Measurements from ENCODE around the gene ZNF112. TPM values are rescaled to one million over a fixed set of nuclear protein-coding genes. Genes with fewer than 3 reads are reported as not detected.
A peak's percentile ranks its signal among the peaks of the same experiment; 100 is the strongest.

The ZNF112 gene
- polyA plus RNA-seq, 1 of the 3 experiments (the other 2 are of a cell fraction) = 2.5 TPM

- Histone ChIP-seq H4K20me1 (ENCODE audit: insufficient read depth) (no peaks in the 10 kb centered on the region), H3F3A (replicated peaks; ENCODE audit: insufficient read depth) (peaks cover 10% of the 10 kb centered on the region), H3K9me2 (no peaks in the 10 kb centered on the region), H3K27ac (ENCODE audit: low read depth in 2 of 2, low read length in 1 of 2) (peak within 1 kb of the TSS; percentile 84 to 98), H3K9ac (peak within 1 kb of the TSS; percentile 71), H3K27me3 (ENCODE audit: insufficient read depth) (no peaks in the 10 kb centered on the region), H3K4me1 (ENCODE audit: control insufficient read depth in 1 of 2, insufficient read depth in 2 of 2, low read depth in 1 of 2, low read length in 1 of 2) (peaks cover 0 to 4% of the 10 kb centered on the region in 2 experiments; a peak in 2 of 4 replicates), H2AFZ (ENCODE audit: low read depth) (peak within 1 kb of the TSS; percentile 95), H3K4me2 (peak within 1 kb of the TSS; percentile 85), H3K79me2 (ENCODE audit: insufficient read depth) (peaks cover 3% of the 10 kb centered on the region), H3K4me3 (ENCODE audit: low read depth in 2 of 2, low read length in 1 of 2) (peak within 1 kb of the TSS; percentile 81 to 94), H3K36me3 (replicated peaks in 1 of 2; ENCODE audit: control insufficient read depth in 1 of 2, insufficient read depth in 2 of 2, low read length in 1 of 2) (peaks cover 20 to 21% of the 10 kb centered on the region in 2 experiments), H3K9me3 (no peaks in the 10 kb centered on the region)
- POLR2A ChIA-PET = interaction anchor here (0.6 to 1.3 kb wide), 7 partner anchors 17 to 369 kb away, joined by 3 to 4 read pairs (median 3); partner anchors contain the start of genes ZNF112, ZNF180, ZNF227 and ZNF45
- CTCF ChIA-PET = no interaction called here
- peak; percentile 87 for DNase-seq
- 2% methylated on average over 15 of the region's 31 CpGs for WGBS (ENCODE audit: low lambda C conversion rate)
- TF ChIP-seq USF2 (IDR thresholded peaks at IDR 0.05; ENCODE audit: borderline replicate concordance, low read depth, low read length) (no peak), RFX5 (IDR thresholded peaks at IDR 0.05; ENCODE audit: low read length) (no peak), MEF2A (IDR thresholded peaks at IDR 0.05; ENCODE audit: borderline replicate concordance, low read depth) (no peak), POLR2AphosphoS5 (IDR thresholded peaks at IDR 0.05; ENCODE audit: low read depth, low read length) (peak; percentile 68), GABPA (IDR thresholded peaks at IDR 0.05; ENCODE audit: low read depth) (peak; percentile 95), EP300 (IDR thresholded peaks at IDR 0.05; ENCODE audit: borderline replicate concordance in 1 of 2, low read depth in 1 of 2, low read length in 1 of 2) (no peak), FOSL2 (IDR thresholded peaks at IDR 0.05; ENCODE audit: borderline replicate concordance, low read depth) (peak; percentile 74; the same call in 1 of the 2 replicates), NRF1 (IDR thresholded peaks at IDR 0.05; ENCODE audit: low read depth, low read length) (no peak), USF1 (IDR thresholded peaks at IDR 0.05; ENCODE audit: borderline replicate concordance, low read depth) (no peak), TAF1 (IDR thresholded peaks at IDR 0.05; ENCODE audit: borderline replicate concordance, low read depth, low read length) (peak; percentile 70), ELF1 (IDR thresholded peaks at IDR 0.05) (peak; percentile 85), RXRA (IDR thresholded peaks at IDR 0.05; ENCODE audit: borderline replicate concordance, low read depth) (no peak), PBX3 (IDR thresholded peaks at IDR 0.05) (0 out of 2 replicates have a peak, but pooled peaks have one; percentile 4), FOXJ3 (CRISPR knock-in tag; IDR thresholded peaks at IDR 0.05) (no peak), RCOR1 (IDR thresholded peaks at IDR 0.05; ENCODE audit: low read length) (no peak; the same call in 1 of the 2 replicates), JUND (IDR thresholded peaks at IDR 0.05) (0 out of 2 replicates have a peak, but pooled peaks have one; percentile 37), NFIC (IDR thresholded peaks at IDR 0.05; ENCODE audit: borderline replicate concordance) (no peak; the same call in 1 of the 2 replicates), SIN3A (IDR thresholded peaks at IDR 0.05; ENCODE audit: borderline replicate concordance, low read depth, low read length) (peak; percentile 81; the same call in 1 of the 2 replicates), FOXM1 (IDR thresholded peaks at IDR 0.05; ENCODE audit: low read depth) (no peak), SMC3 (IDR thresholded peaks at IDR 0.05; ENCODE audit: low read depth, low read length) (no peak), TEAD4 (IDR thresholded peaks at IDR 0.05; ENCODE audit: borderline replicate concordance, insufficient read depth) (no peak), MXI1 (IDR thresholded peaks at IDR 0.05; ENCODE audit: low read depth, low read length) (peak; percentile 73; the same call in 1 of the 2 replicates), CHD2 (IDR thresholded peaks at IDR 0.05; ENCODE audit: low read length, partially characterized antibody) (peak; percentile 89), TCF12 (IDR thresholded peaks at IDR 0.05) (0 out of 2 replicates have a peak, but pooled peaks have one; percentile 22)
- TF ChIP-seq, protein P1, sequence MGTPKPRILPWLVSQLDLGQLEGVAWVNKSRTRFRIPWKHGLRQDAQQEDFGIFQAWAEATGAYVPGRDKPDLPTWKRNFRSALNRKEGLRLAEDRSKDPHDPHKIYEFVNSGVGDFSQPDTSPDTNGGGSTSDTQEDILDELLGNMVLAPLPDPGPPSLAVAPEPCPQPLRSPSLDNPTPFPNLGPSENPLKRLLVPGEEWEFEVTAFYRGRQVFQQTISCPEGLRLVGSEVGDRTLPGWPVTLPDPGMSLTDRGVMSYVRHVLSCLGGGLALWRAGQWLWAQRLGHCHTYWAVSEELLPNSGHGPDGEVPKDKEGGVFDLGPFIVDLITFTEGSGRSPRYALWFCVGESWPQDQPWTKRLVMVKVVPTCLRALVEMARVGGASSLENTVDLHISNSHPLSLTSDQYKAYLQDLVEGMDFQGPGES (IDR thresholded peaks at IDR 0.05; ENCODE audit: low read depth, low read length) = no peak
- TF ChIP-seq, protein P2, sequence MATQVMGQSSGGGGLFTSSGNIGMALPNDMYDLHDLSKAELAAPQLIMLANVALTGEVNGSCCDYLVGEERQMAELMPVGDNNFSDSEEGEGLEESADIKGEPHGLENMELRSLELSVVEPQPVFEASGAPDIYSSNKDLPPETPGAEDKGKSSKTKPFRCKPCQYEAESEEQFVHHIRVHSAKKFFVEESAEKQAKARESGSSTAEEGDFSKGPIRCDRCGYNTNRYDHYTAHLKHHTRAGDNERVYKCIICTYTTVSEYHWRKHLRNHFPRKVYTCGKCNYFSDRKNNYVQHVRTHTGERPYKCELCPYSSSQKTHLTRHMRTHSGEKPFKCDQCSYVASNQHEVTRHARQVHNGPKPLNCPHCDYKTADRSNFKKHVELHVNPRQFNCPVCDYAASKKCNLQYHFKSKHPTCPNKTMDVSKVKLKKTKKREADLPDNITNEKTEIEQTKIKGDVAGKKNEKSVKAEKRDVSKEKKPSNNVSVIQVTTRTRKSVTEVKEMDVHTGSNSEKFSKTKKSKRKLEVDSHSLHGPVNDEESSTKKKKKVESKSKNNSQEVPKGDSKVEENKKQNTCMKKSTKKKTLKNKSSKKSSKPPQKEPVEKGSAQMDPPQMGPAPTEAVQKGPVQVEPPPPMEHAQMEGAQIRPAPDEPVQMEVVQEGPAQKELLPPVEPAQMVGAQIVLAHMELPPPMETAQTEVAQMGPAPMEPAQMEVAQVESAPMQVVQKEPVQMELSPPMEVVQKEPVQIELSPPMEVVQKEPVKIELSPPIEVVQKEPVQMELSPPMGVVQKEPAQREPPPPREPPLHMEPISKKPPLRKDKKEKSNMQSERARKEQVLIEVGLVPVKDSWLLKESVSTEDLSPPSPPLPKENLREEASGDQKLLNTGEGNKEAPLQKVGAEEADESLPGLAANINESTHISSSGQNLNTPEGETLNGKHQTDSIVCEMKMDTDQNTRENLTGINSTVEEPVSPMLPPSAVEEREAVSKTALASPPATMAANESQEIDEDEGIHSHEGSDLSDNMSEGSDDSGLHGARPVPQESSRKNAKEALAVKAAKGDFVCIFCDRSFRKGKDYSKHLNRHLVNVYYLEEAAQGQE (IDR thresholded peaks at IDR 0.05; ENCODE audit: low read depth, low read length) = peak; percentile 22; the same call in 1 of the 2 replicates
These were observed 51.8 kb downstream of the ZNF112 start, which contains the start of gene ZNF235 for GRCh38 chr19:44304659-44305193. Gene ZNF235 (minus strand): TSS chr19:44305025. CDS start chr19:44303404, 1,621 bp downstream.

Measured in SK-N-SH (cell line).